ENCODE data around the gene ACSL4. TPM values are rescaled to one million over a fixed set of nuclear protein-coding genes. Genes with fewer than 3 reads are reported as not detected.

The ACSL4 gene
- total and polyA plus RNA-seq, 9 of the 15 experiments (the other 6 are each of a cell fraction or from before 2014, with no cell fraction given) = 9.8 to 35.1 (median 25.5) TPM

DNA sequence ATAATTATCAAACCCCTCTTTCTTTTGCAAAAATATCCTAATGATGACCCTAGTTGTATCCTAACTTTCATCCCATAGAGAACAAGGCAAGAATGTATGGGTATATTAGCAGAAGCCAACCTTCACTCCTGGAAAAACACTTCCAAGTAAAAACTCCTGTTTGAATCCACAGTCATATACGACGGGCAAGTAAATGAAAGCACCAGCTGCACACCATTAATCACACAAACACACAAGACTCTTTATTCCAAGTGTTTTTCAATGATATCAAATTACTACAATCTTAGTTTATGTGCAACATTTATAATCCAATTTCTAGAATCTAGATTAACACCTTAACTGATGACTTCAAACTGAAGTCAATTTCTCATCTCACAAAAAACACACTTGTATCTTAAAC lies 22.9 kb downstream of the ACSL4 start (continued):
- TF ChIP-seq, protein P1, sequence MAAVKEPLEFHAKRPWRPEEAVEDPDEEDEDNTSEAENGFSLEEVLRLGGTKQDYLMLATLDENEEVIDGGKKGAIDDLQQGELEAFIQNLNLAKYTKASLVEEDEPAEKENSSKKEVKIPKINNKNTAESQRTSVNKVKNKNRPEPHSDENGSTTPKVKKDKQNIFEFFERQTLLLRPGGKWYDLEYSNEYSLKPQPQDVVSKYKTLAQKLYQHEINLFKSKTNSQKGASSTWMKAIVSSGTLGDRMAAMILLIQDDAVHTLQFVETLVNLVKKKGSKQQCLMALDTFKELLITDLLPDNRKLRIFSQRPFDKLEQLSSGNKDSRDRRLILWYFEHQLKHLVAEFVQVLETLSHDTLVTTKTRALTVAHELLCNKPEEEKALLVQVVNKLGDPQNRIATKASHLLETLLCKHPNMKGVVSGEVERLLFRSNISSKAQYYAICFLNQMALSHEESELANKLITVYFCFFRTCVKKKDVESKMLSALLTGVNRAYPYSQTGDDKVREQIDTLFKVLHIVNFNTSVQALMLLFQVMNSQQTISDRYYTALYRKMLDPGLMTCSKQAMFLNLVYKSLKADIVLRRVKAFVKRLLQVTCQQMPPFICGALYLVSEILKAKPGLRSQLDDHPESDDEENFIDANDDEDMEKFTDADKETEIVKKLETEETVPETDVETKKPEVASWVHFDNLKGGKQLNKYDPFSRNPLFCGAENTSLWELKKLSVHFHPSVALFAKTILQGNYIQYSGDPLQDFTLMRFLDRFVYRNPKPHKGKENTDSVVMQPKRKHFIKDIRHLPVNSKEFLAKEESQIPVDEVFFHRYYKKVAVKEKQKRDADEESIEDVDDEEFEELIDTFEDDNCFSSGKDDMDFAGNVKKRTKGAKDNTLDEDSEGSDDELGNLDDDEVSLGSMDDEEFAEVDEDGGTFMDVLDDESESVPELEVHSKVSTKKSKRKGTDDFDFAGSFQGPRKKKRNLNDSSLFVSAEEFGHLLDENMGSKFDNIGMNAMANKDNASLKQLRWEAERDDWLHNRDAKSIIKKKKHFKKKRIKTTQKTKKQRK (IDR thresholded peaks at IDR 0.05; ENCODE audit: borderline replicate concordance, low read depth, low read length) = no peak

DNA sequence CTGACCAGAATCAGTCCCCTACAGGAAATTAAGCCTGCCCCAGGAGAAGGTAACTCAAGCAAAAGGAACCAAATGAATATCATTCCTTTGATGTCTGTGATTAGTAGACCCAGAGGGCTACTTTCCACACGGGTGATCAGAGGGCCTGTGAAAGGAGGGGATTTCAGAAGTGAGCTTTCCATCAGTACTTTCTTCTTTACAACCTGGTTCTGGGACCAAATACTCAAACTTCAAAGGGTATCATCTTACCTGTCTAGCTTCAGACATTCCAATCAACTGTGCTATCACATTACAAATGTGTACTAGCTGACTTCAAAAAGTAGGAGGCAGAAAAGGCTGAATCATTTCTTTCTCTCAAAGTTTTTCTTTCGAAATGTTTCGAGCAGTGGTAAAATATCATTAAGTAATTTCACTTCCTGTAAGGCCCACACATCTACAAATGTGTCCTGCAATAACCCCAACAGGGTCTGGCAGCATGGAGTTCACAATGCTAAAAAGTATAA lies 23.9 kb downstream of the ACSL4 start:
- Histone ChIP-seq H3K4me2 (ENCODE audit: insufficient read depth, low read length) (no peak overlapping the region), H2AFZ (ENCODE audit: low read depth, low read length) (no peak overlapping the region), H3K27me3 (ENCODE audit: control insufficient read depth in 2 of 2, insufficient read depth in 2 of 2, low read length in 2 of 2) (no peaks in the 10 kb centered on the region), H3K4me3 (no peak overlapping the region), H4K20me1 (replicated peaks; ENCODE audit: control insufficient read depth, insufficient read depth, low read length) (0 out of 2 replicates have a peak, but pooled peaks cover 3% of the 10 kb centered on the region), H3K79me2 (ENCODE audit: control insufficient read depth, insufficient read depth, low read length) (peaks cover 92% of the 10 kb centered on the region), H3K36me3 (ENCODE audit: control insufficient read depth, insufficient read depth, low read length) (peaks cover 12% of the 10 kb centered on the region; the same call in 2 of the 3 replicates), H3K9me3 (replicated peaks; ENCODE audit: control insufficient read depth, insufficient read depth, low read depth, low read length) (no peaks in the 10 kb centered on the region), H3K9ac (ENCODE audit: insufficient read depth in 1 of 2, low read depth in 2 of 2, low read length in 2 of 2) (no peak overlapping the region), H3K27ac (ENCODE audit: extremely low read depth, low read depth, low read length) (no peak overlapping the region), H3K4me1 (replicated peaks in 1 of 2; ENCODE audit: control insufficient read depth in 2 of 2, insufficient read depth in 2 of 2, low read length in 2 of 2) (no peaks in the 10 kb centered on the region; a peak in 2 of 5 replicates), H3K9me1 (ENCODE audit: control insufficient read depth, insufficient read depth, low read length) (no peaks in the 10 kb centered on the region)
- no peak for FAIRE-seq
- CTCF ChIA-PET (ENCODE audit: low intra/inter-chr PET ratio) = no interaction called here
- BruUV-seq (replicated peaks) = no TSS peak
- TF ChIP-seq ZNF584 (CRISPR knock-in tag; IDR thresholded peaks at IDR 0.05; ENCODE audit: low read depth) (no peak), MAFF (IDR thresholded peaks at IDR 0.05; ENCODE audit: low read length) (no peak), ARHGAP35 (IDR thresholded peaks at IDR 0.05; ENCODE audit: partially characterized antibody) (no peak), PHF8 (IDR thresholded peaks at IDR 0.05; ENCODE audit: borderline replicate concordance, low read length) (no peak), ZNF830 (CRISPR knock-in tag; IDR thresholded peaks at IDR 0.05) (no peak), MYBL2 (IDR thresholded peaks at IDR 0.05; ENCODE audit: low read depth) (no peak), MYBL2 (CRISPR knock-in tag; IDR thresholded peaks at IDR 0.05; ENCODE audit: borderline replicate concordance) (no peak)
- TF ChIP-seq, protein P2, sequence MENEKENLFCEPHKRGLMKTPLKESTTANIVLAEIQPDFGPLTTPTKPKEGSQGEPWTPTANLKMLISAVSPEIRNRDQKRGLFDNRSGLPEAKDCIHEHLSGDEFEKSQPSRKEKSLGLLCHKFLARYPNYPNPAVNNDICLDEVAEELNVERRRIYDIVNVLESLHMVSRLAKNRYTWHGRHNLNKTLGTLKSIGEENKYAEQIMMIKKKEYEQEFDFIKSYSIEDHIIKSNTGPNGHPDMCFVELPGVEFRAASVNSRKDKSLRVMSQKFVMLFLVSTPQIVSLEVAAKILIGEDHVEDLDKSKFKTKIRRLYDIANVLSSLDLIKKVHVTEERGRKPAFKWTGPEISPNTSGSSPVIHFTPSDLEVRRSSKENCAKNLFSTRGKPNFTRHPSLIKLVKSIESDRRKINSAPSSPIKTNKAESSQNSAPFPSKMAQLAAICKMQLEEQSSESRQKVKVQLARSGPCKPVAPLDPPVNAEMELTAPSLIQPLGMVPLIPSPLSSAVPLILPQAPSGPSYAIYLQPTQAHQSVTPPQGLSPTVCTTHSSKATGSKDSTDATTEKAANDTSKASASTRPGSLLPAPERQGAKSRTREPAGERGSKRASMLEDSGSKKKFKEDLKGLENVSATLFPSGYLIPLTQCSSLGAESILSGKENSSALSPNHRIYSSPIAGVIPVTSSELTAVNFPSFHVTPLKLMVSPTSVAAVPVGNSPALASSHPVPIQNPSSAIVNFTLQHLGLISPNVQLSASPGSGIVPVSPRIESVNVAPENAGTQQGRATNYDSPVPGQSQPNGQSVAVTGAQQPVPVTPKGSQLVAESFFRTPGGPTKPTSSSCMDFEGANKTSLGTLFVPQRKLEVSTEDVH (IDR thresholded peaks at IDR 0.05; ENCODE audit: low read depth, partially characterized antibody) = no peak
- POLR2A ChIA-PET = no interaction called here
- no peak for DNase-seq (ENCODE audit: extremely low read depth in 1 of 4, low spot score in 3 of 4)
- intact Hi-C loops (cut with micrococcal nuclease) (no loop called here), in situ Hi-C loops (cut with MboI) (no loop called here)
- no peak for ATAC-seq
- 80% methylated on average over 3 of the region's 3 CpGs for WGBS (ENCODE audit: insufficient coverage, low coverage, missing lambda C conversion rate)
